CD4-positive, alpha-beta T cell treated with Interleukin-6 at 100 ng/mL for 8 hours (primary cell): ENCODE results near the gene YIPF1.
"Not testable (repeated sequence)": the region's sequence is repeated elsewhere in the genome, so short reads cannot be mapped to it uniquely, and the experiment has no call there.

ENCODE experiments used
- DNase-seq: peaks from one replicate; pipeline ENCODE4 v3.0.0-alpha.2; 2020; ENCODE audit warnings: mixed read lengths, low spot score

YIPF1 gene

GRCh38 chr1:53894644-53895043 lies 5.0 kb upstream of the YIPF1 start:
- no peak for DNase-seq

GRCh38 chr1:53893999-53894636 lies 4.5 kb upstream of the YIPF1 start, which contains the start of gene DIO1:
Gene DIO1 (plus strand): TSS chr1:53894187. CDS start chr1:53894211, 24 bp downstream.
- no peak for DNase-seq

GRCh38 chr1:53892911-53893310 lies 3.3 kb upstream of the YIPF1 start:
- DNase-seq: no peak

- no peak for DNase-seq
Observed at GRCh38 chr1:53891678-53892077, 2.1 kb upstream of the YIPF1 start.

- DNase-seq: no peak
Observed at GRCh38 chr1:53891018-53891417, 1.4 kb upstream of the YIPF1 start.

GRCh38 chr1:53890522-53890941 lies 935 bp upstream of the YIPF1 start:
- DNase-seq: no peak

GRCh38 chr1:53888681-53889080 lies 916 bp downstream of the YIPF1 start:
- no peak for DNase-seq

GRCh38 chr1:53883600-53883999 lies 6.0 kb downstream of the YIPF1 start:
- not testable (repeated sequence) for DNase-seq

- DNase-seq: not testable (repeated sequence)
Observed at GRCh38 chr1:53881853-53882252, 7.7 kb downstream of the YIPF1 start.

- DNase-seq: peak; percentile 19
Observed at GRCh38 chr1:53878492-53879105, 11.0 kb downstream of the YIPF1 start.

GRCh38 chr1:53875150-53875549 lies 14.4 kb downstream of the YIPF1 start:
- DNase-seq: not testable (repeated sequence)

- DNase-seq: no peak
Observed at GRCh38 chr1:53871773-53872484, 17.7 kb downstream of the YIPF1 start.

GRCh38 chr1:53871221-53871620 lies 18.4 kb downstream of the YIPF1 start:
- no peak for DNase-seq

GRCh38 chr1:53869454-53870117 lies 20.0 kb downstream of the YIPF1 start:
- DNase-seq: no peak

GRCh38 chr1:53868565-53868964 lies 21.0 kb downstream of the YIPF1 start:
- DNase-seq: no peak

GRCh38 chr1:53862507-53862906 lies 27.1 kb downstream of the YIPF1 start:
- no peak for DNase-seq

- peak; percentile 53 for DNase-seq
Observed at GRCh38 chr1:53860967-53861411, 28.6 kb downstream of the YIPF1 start.

- DNase-seq: no peak
Observed at GRCh38 chr1:53851571-53852285, 37.9 kb downstream of the YIPF1 start.

GRCh38 chr1:53850082-53850673 lies 39.4 kb downstream of the YIPF1 start:
- DNase-seq: no peak

- DNase-seq: no peak
Observed at GRCh38 chr1:53847980-53848379, 41.6 kb downstream of the YIPF1 start.

GRCh38 chr1:53842347-53842746 lies 47.2 kb downstream of the YIPF1 start:
- DNase-seq: no peak

GRCh38 chr1:53838654-53838974 lies 51.0 kb downstream of the YIPF1 start:
- no peak for DNase-seq
